HEK293 (cell line): Measurements from ENCODE around the gene ZNF747.

Experiments
- CTCF ChIA-PET: fragments of 350-600 bp; formaldehyde crosslinking; extraction: SDS; loops from one replicate; lab custom pipeline; 2021; ENCODE audit warnings: antibody characterized with exemption; lab: Yijun Ruan, JAX
- POLR2A ChIA-PET: fragments of 300-600 bp; formaldehyde crosslinking; extraction: SDS; loops from one replicate; lab custom pipeline; 2020; ENCODE audit warnings: antibody characterized with exemption, inconsistent platforms; lab: Yijun Ruan, JAX
- H3K27ac ChIP-seq: fragments of 200-500 bp; sonication (Bioruptor generic); 2 replicates; pipeline ENCODE4 v1.5.1; 2014; ENCODE audit warnings: low read depth, low read length, control low read depth, inconsistent platforms; ENCODE audit errors: extremely low read depth
- H3K36me3 ChIP-seq, 2 experiments: fragments of 200-500 bp in 1 of 2; sonication (Bioruptor generic) in 1 of 2; 1 replicate in 1 of 2; 2 replicates in 1 of 2; pipeline ENCODE4 v1.5.1; 2014 to 2017; ENCODE audit warnings: inconsistent platforms in 2 of 2, low read length in 2 of 2; ENCODE audit not compliant: control insufficient read depth in 2 of 2, insufficient read depth in 1 of 2
- H3K4me1 ChIP-seq: fragments of 200-500 bp; sonication (Bioruptor generic); 2 replicates; pipeline ENCODE4 v1.5.1; 2014; ENCODE audit warnings: mild to moderate bottlenecking, low read length, inconsistent platforms; ENCODE audit not compliant: control insufficient read depth, insufficient read depth
- H3K4me3 ChIP-seq: 2 replicates; pipeline ENCODE4 v1.5.1; 2011; ENCODE audit warnings: low read depth, mild to moderate bottlenecking, control low read depth, low read length, moderate library complexity
- H3K9me3 ChIP-seq: fragments of 200-500 bp; sonication (Bioruptor generic); 2 replicates; pipeline ENCODE4 v1.5.1; 2014; ENCODE audit warnings: low read depth, low read length, inconsistent platforms; ENCODE audit not compliant: control insufficient read depth, insufficient read depth
- GLIS1 ChIP-seq: fragments of 450-650 bp; formaldehyde crosslinking; IDR thresholded peaks from 2 replicates; pipeline ENCODE4 v1.5.1; 2016; ENCODE audit warnings: missing biosample characterization, missing genetic modification characterization
- IKZF3 ChIP-seq: fragments of 450-650 bp; IDR thresholded peaks from 2 replicates; pipeline ENCODE4 v1.5.0; 2018; ENCODE audit warnings: missing biosample characterization, mild to moderate bottlenecking, missing genetic modification characterization, moderate library complexity
- OSR2 ChIP-seq: fragments of 450-650 bp; formaldehyde crosslinking; IDR thresholded peaks from 2 replicates; pipeline ENCODE4 v1.5.1; 2016; ENCODE audit warnings: missing biosample characterization, missing genetic modification characterization
- PRDM10 ChIP-seq: fragments of 450-650 bp; formaldehyde crosslinking; IDR thresholded peaks from 2 replicates; pipeline ENCODE4 v1.5.1; 2016; ENCODE audit warnings: missing biosample characterization, missing genetic modification characterization
- ZBTB8A ChIP-seq: fragments of 450-650 bp; formaldehyde crosslinking; IDR thresholded peaks from 2 replicates; pipeline ENCODE4 v1.5.1; 2016; ENCODE audit warnings: missing biosample characterization, missing genetic modification characterization
- ZNF341 ChIP-seq: fragments of 450-650 bp; formaldehyde crosslinking; IDR thresholded peaks from 2 replicates; pipeline ENCODE4; 2016; ENCODE audit warnings: low read depth, missing biosample characterization, missing genetic modification characterization
- ZNF350 ChIP-seq: fragments of 450-650 bp; formaldehyde crosslinking; IDR thresholded peaks from 2 replicates; pipeline ENCODE4 v1.5.0; 2017; ENCODE audit warnings: missing biosample characterization, mild to moderate bottlenecking, missing genetic modification characterization
- ZNF398 ChIP-seq: fragments of 450-650 bp; formaldehyde crosslinking; IDR thresholded peaks from 2 replicates; pipeline ENCODE4 v1.5.1; 2017; ENCODE audit warnings: missing biosample characterization, missing genetic modification characterization
- ZNF48 ChIP-seq: fragments of 450-650 bp; formaldehyde crosslinking; IDR thresholded peaks from 2 replicates; pipeline ENCODE4 v1.5.1; 2016; ENCODE audit warnings: missing biosample characterization, missing genetic modification characterization
- ZNF571 ChIP-seq: fragments of 450-650 bp; formaldehyde crosslinking; IDR thresholded peaks from 2 replicates; pipeline ENCODE4 v1.5.0; 2017; ENCODE audit warnings: missing biosample characterization, missing genetic modification characterization
- ZNF600 ChIP-seq: fragments of 450-650 bp; formaldehyde crosslinking; IDR thresholded peaks from 2 replicates; pipeline ENCODE4 v1.5.1; 2016; ENCODE audit warnings: missing biosample characterization, missing genetic modification characterization
- ZNF621 ChIP-seq: fragments of 450-650 bp; formaldehyde crosslinking; IDR thresholded peaks from 2 replicates; pipeline ENCODE4 v1.5.1; 2017; ENCODE audit warnings: missing biosample characterization, missing genetic modification characterization
- ZSCAN30 ChIP-seq: fragments of 450-650 bp; IDR thresholded peaks from 2 replicates; pipeline ENCODE4 v1.5.1; 2018; ENCODE audit warnings: missing biosample characterization, mild to moderate bottlenecking, missing genetic modification characterization, moderate library complexity

ZNF747 gene

GRCh38 chr16:30499284-30499683 lies 35.4 kb downstream of the ZNF747 start:
- Histone ChIP-seq H3K4me1 (no peaks in the 10 kb centered on the region), H3K9me3 (no peaks in the 10 kb centered on the region), H3K27ac (no peak overlapping the region), H3K4me3 (no peak overlapping the region), H3K36me3 (no peaks in the 10 kb centered on the region)
- CTCF ChIA-PET, result interaction anchor here (0.6 to 3.0 kb wide), 3 partner anchors 49 to 87 kb away, joined by 3 to 12 read pairs (median 5); no protein-coding TSS in a partner anchor
- POLR2A ChIA-PET, result interaction anchor here (0.5 kb wide), 1 partner anchor 38 kb away, joined by 4 read pairs; no protein-coding TSS in a partner anchor
- no peak for TF ChIP-seq IKZF3 (tag by site-specific recombination)
- no peak for TF ChIP-seq ZNF571 (tag by site-specific recombination)
- TF ChIP-seq ZSCAN30 (tag by site-specific recombination), result no peak
- no peak for TF ChIP-seq ZNF398 (tag by site-specific recombination)
- TF ChIP-seq OSR2 (tag by site-specific recombination), result no peak
- no peak for TF ChIP-seq ZBTB8A (tag by site-specific recombination)
- no peak for TF ChIP-seq ZNF48 (tag by site-specific recombination)
- TF ChIP-seq PRDM10 (tag by site-specific recombination), result no peak
- TF ChIP-seq ZNF621 (tag by site-specific recombination), result no peak

- H3K36me3 ChIP-seq, result no peaks in the 10 kb centered on the region
These were observed 39.9 kb downstream of the ZNF747 start for GRCh38 chr16:30494709-30495108.

GRCh38 chr16:30493941-30494488 lies 40.6 kb downstream of the ZNF747 start:
- POLR2A ChIA-PET, result no interaction called here
- CTCF ChIA-PET, result interaction anchor here (0.8 to 1.0 kb wide), 2 partner anchors 8 to 12 kb away, joined by 3 to 5 read pairs; no protein-coding TSS in a partner anchor
- H3K36me3 ChIP-seq, result no peaks in the 10 kb centered on the region

More at GRCh38 chr16:30494709-30495108, 39.9 kb downstream of the ZNF747 start:
- Histone ChIP-seq H3K4me1 (no peaks in the 10 kb centered on the region), H3K9me3 (no peaks in the 10 kb centered on the region), H3K27ac (no peak overlapping the region), H3K4me3 (no peak overlapping the region)
- ChIA-PET POLR2A (no interaction called here), CTCF (interaction anchor here (0.6 to 0.8 kb wide), 2 partner anchors 8 to 19 kb away, joined by 3 to 5 read pairs; no protein-coding TSS in a partner anchor)
- TF ChIP-seq ZNF341 (tag by site-specific recombination) (0 out of 2 replicates have a peak, but pooled peaks have one; percentile 32), ZBTB8A (tag by site-specific recombination) (no peak)

More at GRCh38 chr16:30493941-30494488, 40.6 kb downstream of the ZNF747 start:
- TF ChIP-seq GLIS1 (tag by site-specific recombination) (no peak), ZNF350 (no peak), ZNF600 (0 out of 2 replicates have a peak, but pooled peaks have one; percentile 21)
- Histone ChIP-seq H3K4me1 (no peaks in the 10 kb centered on the region), H3K27ac (no peak overlapping the region), H3K9me3 (no peaks in the 10 kb centered on the region), H3K4me3 (no peak overlapping the region)
